Sigmoid colon (tissue), 4 donors: ENCODE measurements around the gene EP400.

Experiments
- EP300 ChIP-seq, 4 donors: sonication (generic); formaldehyde crosslinking; IDR thresholded peaks; one replicate each; pipeline ENCODE4 v1.6.1; 2017; ENCODE audit warnings: antibody characterized with exemption in 4 of 4
- POLR2A ChIP-seq, 2 donors: fragments of 450-650 bp; IDR thresholded peaks; one replicate each; pipeline ENCODE4 v1.6.1; 2016; ENCODE audit warnings: antibody characterized with exemption in 2 of 2, mild to moderate bottlenecking in 2 of 2, moderate library complexity in 2 of 2
- POLR2AphosphoS5 ChIP-seq, 4 donors: sonication (generic); formaldehyde crosslinking; IDR thresholded peaks; one replicate each; pipeline ENCODE4 v1.6.1; 2017; ENCODE audit warnings: antibody characterized with exemption in 4 of 4
- TF ChIP-seq, protein P1 (sequence below), 4 experiments: fragments of 450-650 bp in 3 of 4; fragments of 200-600 bp in 1 of 4; IDR thresholded peaks; one replicate each; pipeline ENCODE4 v1.5.1; 2016 to 2019; ENCODE audit warnings: antibody characterized with exemption in 4 of 4, mild to moderate bottlenecking in 3 of 4, moderate library complexity in 2 of 4

- TF ChIP-seq, protein P1, sequence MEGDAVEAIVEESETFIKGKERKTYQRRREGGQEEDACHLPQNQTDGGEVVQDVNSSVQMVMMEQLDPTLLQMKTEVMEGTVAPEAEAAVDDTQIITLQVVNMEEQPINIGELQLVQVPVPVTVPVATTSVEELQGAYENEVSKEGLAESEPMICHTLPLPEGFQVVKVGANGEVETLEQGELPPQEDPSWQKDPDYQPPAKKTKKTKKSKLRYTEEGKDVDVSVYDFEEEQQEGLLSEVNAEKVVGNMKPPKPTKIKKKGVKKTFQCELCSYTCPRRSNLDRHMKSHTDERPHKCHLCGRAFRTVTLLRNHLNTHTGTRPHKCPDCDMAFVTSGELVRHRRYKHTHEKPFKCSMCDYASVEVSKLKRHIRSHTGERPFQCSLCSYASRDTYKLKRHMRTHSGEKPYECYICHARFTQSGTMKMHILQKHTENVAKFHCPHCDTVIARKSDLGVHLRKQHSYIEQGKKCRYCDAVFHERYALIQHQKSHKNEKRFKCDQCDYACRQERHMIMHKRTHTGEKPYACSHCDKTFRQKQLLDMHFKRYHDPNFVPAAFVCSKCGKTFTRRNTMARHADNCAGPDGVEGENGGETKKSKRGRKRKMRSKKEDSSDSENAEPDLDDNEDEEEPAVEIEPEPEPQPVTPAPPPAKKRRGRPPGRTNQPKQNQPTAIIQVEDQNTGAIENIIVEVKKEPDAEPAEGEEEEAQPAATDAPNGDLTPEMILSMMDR (IDR thresholded peaks at IDR 0.05) = no peak
- TF ChIP-seq POLR2A (IDR thresholded peaks at IDR 0.05) = no peak
- no peak for TF ChIP-seq POLR2AphosphoS5 (IDR thresholded peaks at IDR 0.05)
- no peak for TF ChIP-seq EP300 (IDR thresholded peaks at IDR 0.05)
Measured at GRCh38 chr12:131922772-131923171, 27.0 kb upstream of the EP400 start.
